WTC11 (cell line): ENCODE measurements around the gene GLOD4.

ENCODE experiments used
- ARID4B ChIP-seq: sonication (generic); formaldehyde crosslinking; IDR thresholded peaks from 2 replicates; pipeline ENCODE4 v1.8.0; 2023; ENCODE audit warnings: missing genetic modification reagents, mild to moderate bottlenecking, borderline replicate concordance
- PRDM15 ChIP-seq: sonication (generic); formaldehyde crosslinking; IDR thresholded peaks from 2 replicates; pipeline ENCODE4 v1.8.0; 2022; ENCODE audit warnings: missing genetic modification reagents
- SMAD3 ChIP-seq: sonication (generic); formaldehyde crosslinking; IDR thresholded peaks from 2 replicates; pipeline ENCODE4 v1.8.0; 2022; ENCODE audit warnings: missing genetic modification reagents, mild to moderate bottlenecking, borderline replicate concordance
- TF ChIP-seq, protein P1 (sequence below): fragments of 200-600 bp; IDR thresholded peaks from 2 replicates; pipeline ENCODE4 v1.8.0; 2022; ENCODE audit warnings: antibody characterized with exemption
- TF ChIP-seq, protein P2 (sequence below): sonication (generic); formaldehyde crosslinking; IDR thresholded peaks from 2 replicates; pipeline ENCODE4 v1.8.1; 2022; ENCODE audit warnings: low read depth, missing genetic modification reagents, borderline replicate concordance
- TF ChIP-seq, protein P3 (sequence below): fragments of 250-450 bp; sonication (Bioruptor Pico); IDR thresholded peaks from 2 replicates; pipeline ENCODE4 v1.9.0; 2021; ENCODE audit warnings: mild to moderate bottlenecking, borderline replicate concordance
- TF ChIP-seq, protein P4 (sequence below): fragments of 250-450 bp; sonication (Bioruptor Pico); IDR thresholded peaks from 2 replicates; pipeline ENCODE4 v1.9.0; 2021; ENCODE audit warnings: mild to moderate bottlenecking

GRCh38 chr17:802481-802880 lies 20.4 kb upstream of the GLOD4 start:
- TF ChIP-seq, protein P1, sequence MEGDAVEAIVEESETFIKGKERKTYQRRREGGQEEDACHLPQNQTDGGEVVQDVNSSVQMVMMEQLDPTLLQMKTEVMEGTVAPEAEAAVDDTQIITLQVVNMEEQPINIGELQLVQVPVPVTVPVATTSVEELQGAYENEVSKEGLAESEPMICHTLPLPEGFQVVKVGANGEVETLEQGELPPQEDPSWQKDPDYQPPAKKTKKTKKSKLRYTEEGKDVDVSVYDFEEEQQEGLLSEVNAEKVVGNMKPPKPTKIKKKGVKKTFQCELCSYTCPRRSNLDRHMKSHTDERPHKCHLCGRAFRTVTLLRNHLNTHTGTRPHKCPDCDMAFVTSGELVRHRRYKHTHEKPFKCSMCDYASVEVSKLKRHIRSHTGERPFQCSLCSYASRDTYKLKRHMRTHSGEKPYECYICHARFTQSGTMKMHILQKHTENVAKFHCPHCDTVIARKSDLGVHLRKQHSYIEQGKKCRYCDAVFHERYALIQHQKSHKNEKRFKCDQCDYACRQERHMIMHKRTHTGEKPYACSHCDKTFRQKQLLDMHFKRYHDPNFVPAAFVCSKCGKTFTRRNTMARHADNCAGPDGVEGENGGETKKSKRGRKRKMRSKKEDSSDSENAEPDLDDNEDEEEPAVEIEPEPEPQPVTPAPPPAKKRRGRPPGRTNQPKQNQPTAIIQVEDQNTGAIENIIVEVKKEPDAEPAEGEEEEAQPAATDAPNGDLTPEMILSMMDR, result no peak
- TF ChIP-seq PRDM15 (CRISPR knock-in tag), result no peak
- TF ChIP-seq SMAD3, result no peak
- TF ChIP-seq, protein P2, sequence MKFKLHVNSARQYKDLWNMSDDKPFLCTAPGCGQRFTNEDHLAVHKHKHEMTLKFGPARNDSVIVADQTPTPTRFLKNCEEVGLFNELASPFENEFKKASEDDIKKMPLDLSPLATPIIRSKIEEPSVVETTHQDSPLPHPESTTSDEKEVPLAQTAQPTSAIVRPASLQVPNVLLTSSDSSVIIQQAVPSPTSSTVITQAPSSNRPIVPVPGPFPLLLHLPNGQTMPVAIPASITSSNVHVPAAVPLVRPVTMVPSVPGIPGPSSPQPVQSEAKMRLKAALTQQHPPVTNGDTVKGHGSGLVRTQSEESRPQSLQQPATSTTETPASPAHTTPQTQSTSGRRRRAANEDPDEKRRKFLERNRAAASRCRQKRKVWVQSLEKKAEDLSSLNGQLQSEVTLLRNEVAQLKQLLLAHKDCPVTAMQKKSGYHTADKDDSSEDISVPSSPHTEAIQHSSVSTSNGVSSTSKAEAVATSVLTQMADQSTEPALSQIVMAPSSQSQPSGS (CRISPR knock-in tag), result no peak
- no peak for TF ChIP-seq ARID4B (CRISPR knock-in tag)
- TF ChIP-seq, protein P3, sequence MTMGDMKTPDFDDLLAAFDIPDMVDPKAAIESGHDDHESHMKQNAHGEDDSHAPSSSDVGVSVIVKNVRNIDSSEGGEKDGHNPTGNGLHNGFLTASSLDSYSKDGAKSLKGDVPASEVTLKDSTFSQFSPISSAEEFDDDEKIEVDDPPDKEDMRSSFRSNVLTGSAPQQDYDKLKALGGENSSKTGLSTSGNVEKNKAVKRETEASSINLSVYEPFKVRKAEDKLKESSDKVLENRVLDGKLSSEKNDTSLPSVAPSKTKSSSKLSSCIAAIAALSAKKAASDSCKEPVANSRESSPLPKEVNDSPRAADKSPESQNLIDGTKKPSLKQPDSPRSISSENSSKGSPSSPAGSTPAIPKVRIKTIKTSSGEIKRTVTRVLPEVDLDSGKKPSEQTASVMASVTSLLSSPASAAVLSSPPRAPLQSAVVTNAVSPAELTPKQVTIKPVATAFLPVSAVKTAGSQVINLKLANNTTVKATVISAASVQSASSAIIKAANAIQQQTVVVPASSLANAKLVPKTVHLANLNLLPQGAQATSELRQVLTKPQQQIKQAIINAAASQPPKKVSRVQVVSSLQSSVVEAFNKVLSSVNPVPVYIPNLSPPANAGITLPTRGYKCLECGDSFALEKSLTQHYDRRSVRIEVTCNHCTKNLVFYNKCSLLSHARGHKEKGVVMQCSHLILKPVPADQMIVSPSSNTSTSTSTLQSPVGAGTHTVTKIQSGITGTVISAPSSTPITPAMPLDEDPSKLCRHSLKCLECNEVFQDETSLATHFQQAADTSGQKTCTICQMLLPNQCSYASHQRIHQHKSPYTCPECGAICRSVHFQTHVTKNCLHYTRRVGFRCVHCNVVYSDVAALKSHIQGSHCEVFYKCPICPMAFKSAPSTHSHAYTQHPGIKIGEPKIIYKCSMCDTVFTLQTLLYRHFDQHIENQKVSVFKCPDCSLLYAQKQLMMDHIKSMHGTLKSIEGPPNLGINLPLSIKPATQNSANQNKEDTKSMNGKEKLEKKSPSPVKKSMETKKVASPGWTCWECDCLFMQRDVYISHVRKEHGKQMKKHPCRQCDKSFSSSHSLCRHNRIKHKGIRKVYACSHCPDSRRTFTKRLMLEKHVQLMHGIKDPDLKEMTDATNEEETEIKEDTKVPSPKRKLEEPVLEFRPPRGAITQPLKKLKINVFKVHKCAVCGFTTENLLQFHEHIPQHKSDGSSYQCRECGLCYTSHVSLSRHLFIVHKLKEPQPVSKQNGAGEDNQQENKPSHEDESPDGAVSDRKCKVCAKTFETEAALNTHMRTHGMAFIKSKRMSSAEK, result no peak
- TF ChIP-seq, protein P4, sequence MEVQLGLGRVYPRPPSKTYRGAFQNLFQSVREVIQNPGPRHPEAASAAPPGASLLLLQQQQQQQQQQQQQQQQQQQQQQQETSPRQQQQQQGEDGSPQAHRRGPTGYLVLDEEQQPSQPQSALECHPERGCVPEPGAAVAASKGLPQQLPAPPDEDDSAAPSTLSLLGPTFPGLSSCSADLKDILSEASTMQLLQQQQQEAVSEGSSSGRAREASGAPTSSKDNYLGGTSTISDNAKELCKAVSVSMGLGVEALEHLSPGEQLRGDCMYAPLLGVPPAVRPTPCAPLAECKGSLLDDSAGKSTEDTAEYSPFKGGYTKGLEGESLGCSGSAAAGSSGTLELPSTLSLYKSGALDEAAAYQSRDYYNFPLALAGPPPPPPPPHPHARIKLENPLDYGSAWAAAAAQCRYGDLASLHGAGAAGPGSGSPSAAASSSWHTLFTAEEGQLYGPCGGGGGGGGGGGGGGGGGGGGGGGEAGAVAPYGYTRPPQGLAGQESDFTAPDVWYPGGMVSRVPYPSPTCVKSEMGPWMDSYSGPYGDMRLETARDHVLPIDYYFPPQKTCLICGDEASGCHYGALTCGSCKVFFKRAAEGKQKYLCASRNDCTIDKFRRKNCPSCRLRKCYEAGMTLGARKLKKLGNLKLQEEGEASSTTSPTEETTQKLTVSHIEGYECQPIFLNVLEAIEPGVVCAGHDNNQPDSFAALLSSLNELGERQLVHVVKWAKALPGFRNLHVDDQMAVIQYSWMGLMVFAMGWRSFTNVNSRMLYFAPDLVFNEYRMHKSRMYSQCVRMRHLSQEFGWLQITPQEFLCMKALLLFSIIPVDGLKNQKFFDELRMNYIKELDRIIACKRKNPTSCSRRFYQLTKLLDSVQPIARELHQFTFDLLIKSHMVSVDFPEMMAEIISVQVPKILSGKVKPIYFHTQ, result no peak
